Stimulated activated CD4-positive, alpha-beta T cell treated with anti-CD3 and anti-CD28 coated beads, Interleukin-1b, Interleukin-23, amount 100 ng/mL, for 24 hours (primary cell): Measurements from ENCODE around the gene IL22RA1.
A peak's percentile ranks its signal among the peaks of the same experiment; 100 is the strongest.

Experiments
- DNase-seq, 4 experiments: peaks; one replicate each; pipeline ENCODE4 v3.0.0-alpha.2; 2020; ENCODE audit warnings: low read depth in 4 of 4, low spot score in 1 of 4

The IL22RA1 gene, protein sequence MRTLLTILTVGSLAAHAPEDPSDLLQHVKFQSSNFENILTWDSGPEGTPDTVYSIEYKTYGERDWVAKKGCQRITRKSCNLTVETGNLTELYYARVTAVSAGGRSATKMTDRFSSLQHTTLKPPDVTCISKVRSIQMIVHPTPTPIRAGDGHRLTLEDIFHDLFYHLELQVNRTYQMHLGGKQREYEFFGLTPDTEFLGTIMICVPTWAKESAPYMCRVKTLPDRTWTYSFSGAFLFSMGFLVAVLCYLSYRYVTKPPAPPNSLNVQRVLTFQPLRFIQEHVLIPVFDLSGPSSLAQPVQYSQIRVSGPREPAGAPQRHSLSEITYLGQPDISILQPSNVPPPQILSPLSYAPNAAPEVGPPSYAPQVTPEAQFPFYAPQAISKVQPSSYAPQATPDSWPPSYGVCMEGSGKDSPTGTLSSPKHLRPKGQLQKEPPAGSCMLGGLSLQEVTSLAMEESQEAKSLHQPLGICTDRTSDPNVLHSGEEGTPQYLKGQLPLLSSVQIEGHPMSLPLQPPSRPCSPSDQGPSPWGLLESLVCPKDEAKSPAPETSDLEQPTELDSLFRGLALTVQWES

DNA sequence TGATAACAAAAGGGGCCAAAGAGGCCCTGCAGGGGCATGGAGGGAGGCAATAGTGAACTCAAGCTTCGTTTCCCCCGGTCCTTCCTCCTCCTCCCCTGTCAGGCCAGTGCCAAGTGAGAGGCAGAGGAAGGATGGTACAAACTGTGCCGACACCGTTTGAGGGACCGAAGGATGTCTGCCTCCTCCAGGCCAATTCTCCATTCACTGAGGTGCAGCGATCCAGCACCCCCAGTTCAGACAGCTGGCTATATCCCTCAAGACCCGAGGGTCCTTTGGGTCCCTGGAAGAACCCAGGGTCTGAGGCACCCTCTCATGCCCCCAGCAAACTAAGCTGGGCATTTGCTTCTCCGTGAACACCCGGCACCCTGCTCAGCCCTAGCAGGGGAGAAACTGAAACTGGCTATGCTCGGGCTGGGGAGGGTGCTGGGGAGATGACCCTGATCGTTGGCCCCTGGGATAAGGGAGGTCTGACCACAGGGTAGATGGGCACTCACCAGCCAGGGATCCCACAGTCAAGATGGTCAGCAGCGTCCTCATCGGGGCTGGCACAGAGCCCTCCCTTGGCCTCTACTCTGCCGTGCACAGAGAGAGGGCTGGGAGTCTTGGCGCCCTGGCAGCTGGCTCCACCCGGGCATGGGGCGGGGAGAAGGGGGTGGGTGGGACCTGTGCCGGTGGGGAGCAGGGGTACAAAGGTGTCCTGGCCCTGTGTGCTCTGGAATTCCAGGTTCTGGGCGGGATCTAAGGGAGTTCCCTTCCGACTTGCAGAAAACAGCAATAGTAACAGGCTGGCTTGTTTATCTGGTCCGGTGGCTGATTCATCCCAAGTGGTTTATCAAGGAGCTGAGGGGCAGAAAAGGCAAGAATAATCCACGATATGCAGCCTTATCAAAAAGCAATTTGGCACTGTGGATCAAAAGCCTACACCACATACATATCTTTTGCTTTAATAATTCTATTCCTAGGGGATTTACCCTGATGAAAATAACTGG, at the start of gene IL22RA1:
TSS of gene IL22RA1 (minus strand) at position 595 of the 989 bp plus-strand sequence. CDS start at position 537, 58 bp downstream.
- no peak for DNase-seq

DNA sequence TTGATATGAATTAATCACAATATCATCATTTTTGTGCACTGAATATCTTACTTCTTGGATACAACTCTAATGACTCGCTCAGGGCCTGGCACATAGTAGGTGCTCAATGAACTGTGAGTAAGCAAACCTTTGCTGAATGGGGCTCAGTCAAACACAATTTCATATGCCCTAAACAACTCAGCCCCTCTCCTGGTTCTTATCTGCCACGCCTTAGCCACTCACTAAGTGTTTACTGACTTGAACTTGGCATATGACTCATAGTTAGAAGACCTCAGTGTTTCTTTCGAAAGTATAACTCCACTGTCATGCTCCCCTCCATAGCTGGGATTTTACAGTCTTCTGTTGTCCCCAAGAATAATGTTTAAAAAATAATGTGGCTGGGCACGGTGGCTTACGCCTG, 48.9 kb upstream of the IL22RA1 start:
- DNase-seq = peak in 2 of 4 experiments; percentile 24 to 34

DNA sequence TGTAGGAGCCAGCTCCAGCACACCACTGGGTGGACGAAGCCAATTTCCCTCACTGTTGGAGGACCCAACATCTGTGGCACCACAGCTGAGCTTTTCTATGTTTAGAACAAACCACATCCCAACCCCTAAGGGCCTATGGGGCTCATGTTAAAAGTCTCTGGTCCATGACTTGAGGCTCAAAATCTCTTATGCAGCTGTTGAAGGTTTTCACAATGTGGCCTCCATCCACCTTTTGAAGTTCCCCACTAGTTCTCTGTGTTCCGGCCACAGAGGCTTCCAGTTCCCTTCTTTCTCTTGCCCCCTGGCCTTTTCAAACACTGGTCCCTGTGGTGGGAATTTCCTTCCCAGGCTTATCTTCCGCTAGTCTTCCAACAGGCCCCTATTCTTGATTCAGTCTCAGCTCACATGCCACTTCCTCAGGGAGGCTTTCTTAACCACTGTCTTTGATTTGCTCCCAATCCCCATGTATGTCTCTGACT, 48.1 kb upstream of the IL22RA1 start:
- no peak for DNase-seq

DNA sequence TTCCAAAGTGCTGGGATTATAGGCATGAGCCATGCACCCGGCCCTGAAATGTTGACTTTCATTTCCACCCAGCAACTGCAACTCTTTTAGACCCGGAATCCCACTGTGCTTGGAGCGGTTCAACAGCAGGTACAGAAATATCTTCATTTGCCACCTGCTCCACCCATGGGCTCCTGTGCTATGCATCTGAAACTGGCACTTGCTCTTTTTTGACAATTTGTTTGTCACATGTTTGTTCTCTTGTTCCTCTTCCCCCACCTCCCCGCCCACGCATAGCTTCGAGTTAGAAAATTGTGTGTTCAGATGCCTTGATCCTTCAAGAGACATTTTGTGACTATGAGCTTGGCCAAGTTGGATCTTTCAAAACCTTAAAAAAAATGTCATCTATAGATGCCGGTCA, 46.6 kb upstream of the IL22RA1 start:
- no peak for DNase-seq

DNA sequence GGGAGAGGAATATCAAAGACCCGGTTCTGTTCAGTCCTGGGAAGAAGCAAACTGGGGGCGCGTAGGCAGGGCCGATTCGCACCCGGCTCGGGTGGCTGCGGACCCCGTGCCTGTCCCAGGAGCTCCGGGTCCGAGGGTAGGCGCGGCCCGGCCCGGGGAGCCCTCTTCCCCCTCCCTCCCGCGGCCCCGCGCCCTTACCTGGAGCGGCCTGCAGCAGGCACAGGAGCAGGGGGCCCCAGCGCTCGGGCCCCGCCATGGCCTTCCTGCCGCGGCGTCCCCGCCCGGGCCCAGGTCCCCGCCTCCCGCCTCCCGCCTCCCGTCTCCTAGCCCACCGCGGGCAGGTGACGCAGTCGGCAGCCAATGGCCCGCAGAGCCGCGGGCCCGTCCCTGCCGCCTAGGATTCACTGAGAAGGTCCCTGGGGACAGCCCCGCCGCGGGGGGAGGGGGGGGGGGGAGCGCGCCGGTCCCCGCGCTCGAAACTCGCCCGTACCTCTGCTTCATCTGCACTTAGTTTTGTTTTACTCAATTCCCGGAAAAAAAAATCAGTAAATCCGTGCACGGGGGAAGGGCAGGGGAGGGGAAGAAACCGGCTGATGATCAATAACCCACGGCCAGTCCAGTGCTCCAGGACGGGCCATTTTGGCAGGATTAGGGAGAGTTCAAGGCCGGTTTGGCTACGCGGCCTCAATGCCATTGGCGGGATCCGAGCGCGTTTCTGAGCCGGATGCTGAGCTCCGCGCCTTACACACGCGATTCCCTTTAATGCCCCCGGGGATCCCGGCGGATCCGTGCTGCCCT, 44.3 kb upstream of the IL22RA1 start, which contains the start of gene IFNLR1:
TSS of gene IFNLR1 (minus strand) at position 297 of the 798 bp plus-strand sequence. CDS start at position 256, 41 bp downstream.
- DNase-seq = peak; percentile 36 to 80 (median 62)

DNA sequence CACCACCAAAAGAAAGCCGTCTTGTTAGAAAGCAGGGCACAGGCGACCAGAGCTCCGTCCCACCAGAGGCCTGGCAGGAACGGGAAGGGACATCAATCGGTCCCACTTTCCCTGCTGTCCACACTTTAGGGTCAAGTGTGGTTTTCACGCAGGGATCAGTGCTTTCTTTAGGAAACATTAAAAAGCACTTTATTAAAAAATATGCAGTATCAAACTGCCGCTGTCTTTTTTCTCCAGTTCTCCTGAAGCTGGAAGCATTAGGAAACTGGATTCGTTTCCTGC, 43.7 kb upstream of the IL22RA1 start:
- DNase-seq = no peak

DNA sequence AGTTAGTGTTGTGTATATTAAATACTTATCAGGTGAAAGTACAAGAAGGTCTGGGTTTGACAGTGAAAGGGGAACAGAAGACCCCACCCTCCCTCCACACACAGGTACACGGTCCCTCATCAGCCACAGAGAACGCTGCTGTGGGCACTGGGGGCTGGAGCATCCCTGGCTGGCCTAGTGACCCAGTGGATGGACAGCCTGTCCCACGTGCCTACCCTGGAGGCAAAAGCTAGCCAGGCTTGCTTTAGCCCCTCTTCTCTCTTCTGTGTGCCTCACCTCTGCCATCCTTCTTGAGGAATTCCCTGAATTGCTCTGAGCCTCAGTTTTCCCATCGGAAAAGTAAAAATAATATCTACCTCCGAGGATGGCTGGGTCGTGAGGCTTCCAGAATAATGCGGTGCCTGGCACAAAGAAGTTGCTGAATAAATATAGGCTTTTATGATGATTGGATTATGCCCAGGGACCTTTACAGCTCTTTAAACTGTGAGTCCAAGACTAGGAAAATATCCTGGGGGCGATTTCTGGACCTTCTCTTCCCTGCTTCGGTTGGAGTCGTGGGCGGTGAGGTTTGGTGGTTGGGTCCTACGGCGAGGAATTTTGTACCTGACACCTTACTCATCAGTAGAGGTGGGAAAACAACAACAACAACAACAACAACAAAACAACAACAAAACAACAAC, 43.2 kb upstream of the IL22RA1 start:
- DNase-seq = no peak

DNA sequence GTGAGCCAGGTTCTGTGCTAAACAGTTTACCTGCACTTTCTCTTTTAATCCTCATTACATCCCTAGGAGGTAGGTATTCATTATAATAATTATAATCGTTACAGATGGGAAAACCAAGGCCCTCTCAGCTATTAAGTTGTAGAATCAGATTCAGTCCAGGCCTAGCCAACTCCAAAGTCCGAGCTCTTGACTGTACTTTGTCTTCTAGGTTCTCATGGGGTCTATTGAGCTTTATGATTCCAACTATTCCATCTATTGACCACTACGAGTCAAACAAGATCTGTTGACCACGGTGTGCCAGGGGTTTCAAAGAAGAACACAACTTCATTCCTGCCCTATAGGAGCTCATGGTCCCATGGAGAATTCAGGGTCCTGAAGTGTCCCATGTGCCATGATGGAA, 42.1 kb upstream of the IL22RA1 start:
- no peak for DNase-seq

DNA sequence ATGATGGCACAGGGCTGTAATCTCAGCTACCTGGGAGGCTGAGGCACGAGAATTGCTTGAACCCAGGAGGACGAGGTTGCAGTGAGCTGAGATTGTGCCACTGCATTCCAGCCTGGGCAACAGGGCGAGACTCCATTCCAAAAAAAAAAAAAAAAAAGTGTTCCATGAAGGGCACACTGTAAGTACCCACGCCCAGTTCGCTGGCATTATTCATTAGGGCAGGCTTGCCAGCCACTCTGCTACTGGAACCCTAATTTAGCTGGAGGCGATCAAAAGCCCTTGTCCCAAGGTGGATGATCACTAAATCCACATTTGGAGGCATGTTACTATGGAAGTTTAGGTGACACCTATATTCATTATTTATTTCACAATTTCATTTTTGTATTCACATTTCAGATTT, 39.1 kb upstream of the IL22RA1 start:
- no peak for DNase-seq

DNA sequence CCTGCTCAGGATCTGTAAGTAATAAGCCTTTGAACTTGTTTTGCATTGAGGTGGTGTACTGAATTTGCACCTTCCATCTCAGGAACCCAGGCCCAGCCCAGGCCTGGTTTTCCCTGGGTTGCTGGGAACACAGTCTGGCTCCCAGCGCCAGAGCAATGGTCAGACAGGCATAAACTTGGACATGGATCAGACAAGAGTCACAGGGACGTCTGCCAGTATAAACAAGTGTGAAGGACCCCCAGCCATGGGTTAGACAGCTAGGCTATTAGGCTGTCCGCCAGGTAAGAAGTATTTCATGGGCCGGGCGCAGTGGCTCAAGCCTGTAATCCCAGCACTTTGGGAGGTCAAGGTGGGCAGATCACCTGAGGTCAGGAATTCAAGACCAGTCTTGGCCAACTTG, 38.7 kb upstream of the IL22RA1 start:
- no peak for DNase-seq

DNA sequence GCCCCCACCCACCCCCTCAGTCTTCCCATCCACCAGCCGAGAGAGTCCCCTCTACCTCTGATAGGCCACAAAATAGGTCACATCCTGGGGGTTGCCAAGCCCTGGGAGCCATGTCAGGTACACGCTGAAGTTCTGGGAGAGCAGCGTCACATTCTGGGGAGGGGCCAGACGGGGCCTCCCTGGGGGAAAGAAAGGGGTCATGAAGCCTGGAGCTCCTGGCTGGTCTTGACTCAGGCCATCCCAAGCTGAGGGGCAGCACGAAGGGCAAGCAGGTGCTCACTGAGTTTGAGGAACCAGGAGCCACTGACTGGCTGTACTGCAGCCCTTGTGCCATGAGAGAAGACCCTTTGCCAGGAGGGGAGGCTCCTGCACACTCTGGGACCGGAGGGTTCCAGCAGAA, 37.7 kb upstream of the IL22RA1 start:
- no peak for DNase-seq

DNA sequence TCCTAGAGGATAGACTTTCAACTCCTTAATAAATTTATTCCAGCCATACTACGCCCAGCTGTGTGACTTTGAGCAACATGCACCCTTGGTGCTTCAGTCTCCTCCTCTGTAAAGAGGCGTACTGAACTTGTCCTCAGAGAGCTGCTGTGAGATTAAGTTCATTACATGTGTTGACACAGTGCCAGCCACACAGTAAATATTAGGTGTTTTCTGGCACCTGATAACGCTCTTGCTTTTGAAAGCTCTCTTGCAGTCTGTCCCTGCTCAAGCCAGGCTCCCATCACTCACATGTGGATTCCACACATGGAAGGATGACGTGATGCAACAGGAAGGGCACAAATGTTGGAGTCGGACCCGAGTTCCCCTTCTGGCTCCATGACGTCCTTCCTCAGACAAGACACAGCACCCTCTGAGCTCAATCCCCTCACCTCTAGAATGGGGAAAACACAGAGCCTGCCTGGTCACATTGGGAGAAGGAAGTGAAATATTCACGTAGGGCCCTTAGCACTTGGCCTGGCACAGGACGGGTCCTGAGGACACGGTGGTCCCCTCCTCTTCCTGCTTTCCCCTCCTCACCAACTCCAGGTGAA, 36.4 kb upstream of the IL22RA1 start:
- DNase-seq = no peak

DNA sequence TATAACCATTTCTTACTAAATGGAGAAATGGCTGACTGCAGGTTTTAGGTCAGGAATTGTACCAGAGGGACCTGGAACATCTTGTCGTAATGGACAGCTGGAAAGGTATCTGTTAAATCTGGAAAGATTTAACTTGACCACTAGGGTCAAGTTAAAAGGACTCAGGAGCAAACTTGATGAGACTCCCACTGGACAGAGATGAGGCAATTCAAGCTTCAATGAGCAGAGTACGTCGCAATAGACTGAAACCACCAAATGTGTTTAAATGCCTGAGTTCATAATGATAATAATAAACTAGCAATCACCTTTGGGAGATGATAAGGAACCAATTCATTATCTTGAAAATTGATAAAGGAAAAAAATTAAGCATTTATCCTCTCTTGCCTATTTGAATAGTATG, 35.5 kb upstream of the IL22RA1 start:
- no peak for DNase-seq

DNA sequence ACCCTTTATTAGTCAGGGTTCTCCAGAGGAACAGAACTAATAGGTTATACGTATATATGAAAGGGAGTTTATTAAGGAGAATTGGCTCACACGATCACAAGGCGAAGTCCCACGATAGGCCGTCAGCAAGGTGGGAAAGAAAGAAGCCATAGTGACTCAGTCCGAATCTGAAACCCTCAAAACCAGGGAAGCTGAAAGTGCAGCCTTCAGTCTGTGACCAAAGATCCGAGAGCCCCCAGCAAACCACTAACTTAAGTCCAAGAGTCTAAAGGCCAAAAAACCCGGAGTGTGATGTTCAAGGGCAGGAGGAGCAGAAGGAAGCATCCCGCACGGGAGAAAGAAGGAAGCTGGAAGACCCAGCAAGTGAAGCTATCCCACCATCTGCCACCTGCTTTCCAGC, 34.2 kb upstream of the IL22RA1 start:
- DNase-seq = no peak

DNA sequence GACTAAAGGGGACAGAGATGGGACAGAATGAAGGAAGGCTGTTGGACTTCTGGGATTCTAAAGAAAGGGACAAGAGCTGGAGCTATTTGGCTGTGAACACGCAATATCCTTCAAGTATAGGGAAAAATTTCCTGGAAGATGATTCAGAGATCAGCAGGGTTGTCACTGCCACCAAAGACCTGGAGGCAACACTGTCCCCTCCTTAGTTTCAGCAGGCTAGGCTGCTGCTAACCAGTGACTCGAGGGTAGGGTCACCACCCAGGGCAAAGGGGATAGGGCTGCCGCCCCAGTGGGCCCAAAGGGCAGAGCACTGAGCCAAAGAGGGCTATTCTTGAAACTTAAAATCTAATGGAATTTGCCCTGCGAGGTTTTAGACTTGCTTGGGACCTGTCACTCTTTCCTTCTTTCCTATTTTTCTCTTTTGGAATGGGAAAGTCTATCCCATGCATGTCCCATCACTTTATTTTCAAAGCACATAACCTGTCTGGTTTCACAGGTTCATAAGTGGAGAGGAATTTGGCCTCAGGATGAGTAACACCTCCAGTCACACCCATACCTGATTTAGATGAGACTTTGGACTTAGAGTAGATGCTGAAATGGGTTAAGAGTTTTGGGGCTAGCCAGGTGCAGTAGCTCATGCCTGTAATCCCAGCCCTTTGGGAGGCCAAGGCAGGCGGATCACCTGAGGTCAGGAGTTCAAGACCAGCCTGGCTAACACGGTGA, 32.3 kb upstream of the IL22RA1 start:
- DNase-seq = no peak

DNA sequence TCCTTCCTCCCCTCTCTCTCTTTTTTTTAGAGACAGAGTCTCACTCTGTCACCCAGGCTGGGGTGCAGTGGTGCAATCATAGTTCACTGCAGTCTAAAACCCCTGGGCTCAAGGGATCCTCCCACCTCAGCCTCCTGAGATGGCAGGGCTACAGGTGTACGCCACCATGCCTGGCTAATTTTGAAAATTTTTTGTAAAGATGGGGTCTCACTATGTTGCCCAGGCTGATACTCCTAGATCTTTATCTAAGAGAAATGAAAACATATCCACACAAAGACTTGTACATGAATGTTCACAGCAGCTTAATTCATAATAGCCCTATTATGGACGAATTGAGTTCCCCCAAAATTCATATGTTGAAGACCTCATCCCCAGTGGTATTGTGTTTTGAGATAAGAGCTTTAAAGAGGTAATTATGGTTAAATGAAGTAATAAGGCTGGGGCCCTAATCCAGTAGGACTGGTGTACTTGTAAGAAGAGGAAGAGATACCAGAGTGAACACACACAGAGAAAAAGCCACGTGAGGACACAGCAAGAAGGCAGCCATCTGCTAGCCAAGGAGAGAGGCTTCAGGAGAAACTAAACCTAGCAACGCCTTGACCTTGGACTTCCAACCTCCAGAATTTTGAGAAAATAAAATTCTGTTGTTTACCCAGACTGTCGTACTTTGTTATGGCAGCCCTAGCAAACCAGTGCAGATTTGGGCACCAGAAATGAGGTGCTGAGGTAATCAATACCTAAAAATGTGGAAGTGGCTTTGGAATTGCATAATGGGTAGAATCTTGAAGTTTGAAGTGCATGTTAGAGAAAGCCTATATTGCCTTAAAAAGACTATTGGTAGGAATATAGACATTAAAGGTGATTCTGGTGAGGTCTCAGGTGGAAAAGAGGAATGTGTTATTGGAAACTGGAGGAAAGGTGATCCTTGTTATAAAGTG, 31.0 kb upstream of the IL22RA1 start:
- no peak for DNase-seq

DNA sequence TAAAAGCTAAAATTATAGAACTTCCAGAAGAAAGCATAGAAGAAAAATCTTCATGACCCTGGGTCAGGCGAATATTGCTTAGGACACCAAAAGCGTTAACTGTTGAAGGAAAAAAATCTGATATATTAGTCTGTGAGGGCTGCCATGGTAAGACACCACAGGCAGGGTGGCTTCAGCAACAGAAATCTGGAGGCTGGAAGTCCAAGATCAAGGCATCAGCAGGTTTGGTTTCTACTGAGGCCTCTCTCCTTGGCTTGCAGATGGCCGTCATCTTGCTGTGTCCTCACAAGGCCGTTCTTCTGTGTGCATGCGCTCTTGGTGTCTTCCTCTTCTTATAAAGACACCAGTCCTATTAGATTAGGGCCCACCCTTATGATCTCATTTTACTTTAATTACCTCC, 29.7 kb upstream of the IL22RA1 start:
- no peak for DNase-seq

DNA sequence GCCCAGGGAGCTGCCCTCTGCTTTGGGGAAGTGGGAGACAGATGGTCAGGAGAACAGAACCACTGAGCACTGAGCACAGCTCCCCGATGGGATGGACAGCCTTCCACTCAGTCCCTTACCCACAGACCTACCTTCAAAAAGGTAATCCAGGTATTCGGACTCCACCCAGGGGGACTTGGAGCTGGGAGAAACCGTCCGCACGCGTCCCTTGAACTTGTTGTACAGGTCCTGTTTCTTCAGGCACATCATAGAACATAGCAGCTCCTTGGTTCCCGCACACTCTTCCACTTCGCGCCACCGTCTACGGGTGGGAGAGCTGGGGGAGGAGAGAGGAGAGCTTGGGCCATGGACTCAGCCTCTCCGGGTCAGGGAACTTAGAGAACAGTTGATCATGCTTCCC, 26.3 kb upstream of the IL22RA1 start:
- DNase-seq = no peak
